K562 (cell line): Measurements from ENCODE around the gene USP20. TPM values are rescaled to one million over a fixed set of nuclear protein-coding genes. Genes with fewer than 3 reads are reported as not detected.
A peak's percentile ranks its signal among the peaks of the same experiment; 100 is the strongest.

Experiments used
- ASH1L ChIP-seq: fragments of 450-650 bp; IDR thresholded peaks from 2 replicates; pipeline ENCODE4 v1.6.1; 2018; ENCODE audit warnings: borderline replicate concordance, mild to moderate bottlenecking, low read depth; ENCODE audit not compliant: partially characterized antibody
- CBFA2T2 ChIP-seq: fragments of 450-650 bp; conservative IDR thresholded peaks from 2 replicates; pipeline ENCODE4 v1.6.1; 2017; ENCODE audit warnings: mild to moderate bottlenecking
- NUFIP1 ChIP-seq: fragments of 450-650 bp; IDR thresholded peaks from 2 replicates; pipeline ENCODE4 v1.6.1; 2018; ENCODE audit not compliant: partially characterized antibody
- POLR3A ChIP-seq: IDR thresholded peaks from 2 replicates; pipeline ENCODE4 v1.6.1; 2011; ENCODE audit warnings: borderline replicate concordance, mild to moderate bottlenecking, moderate library complexity; ENCODE audit not compliant: insufficient read length, insufficient read depth; ENCODE audit errors: extremely low read depth
- TAF1 ChIP-seq: IDR thresholded peaks from 2 replicates; pipeline ENCODE4 v1.6.1; 2011; ENCODE audit warnings: mild to moderate bottlenecking, low read length, moderate library complexity; ENCODE audit not compliant: insufficient read depth, control insufficient read depth, severe bottlenecking; ENCODE audit errors: extremely low read depth
- ZNF174 ChIP-seq: fragments of 250-450 bp; sonication (Bioruptor Pico); IDR thresholded peaks from 2 replicates; pipeline ENCODE4 v1.4.0; 2020; ENCODE audit warnings: mild to moderate bottlenecking
- ZNF282 ChIP-seq: sonication (generic); formaldehyde crosslinking; IDR thresholded peaks from 2 replicates; pipeline ENCODE4 v1.8.1; 2023; ENCODE audit warnings: missing genetic modification reagents
- ZNF583 ChIP-seq: fragments of 250-450 bp; sonication (Bioruptor Pico); IDR thresholded peaks from 2 replicates; pipeline ENCODE4 v1.4.0; 2020
- ZNF764 ChIP-seq: fragments of 250-450 bp; sonication (Bioruptor Pico); IDR thresholded peaks from 2 replicates; pipeline ENCODE4 v1.4.0; 2020; ENCODE audit warnings: low read depth, mild to moderate bottlenecking, moderate library complexity
- polyA plus RNA-seq, 8 experiments: library from polyadenylated mRNA; depleted of rRNA in 4 of 8; stranded (reverse) in 5 of 8; unstranded in 3 of 8; fragments of >200 nt; fragmentation: Nextera tagmentation in 2 of 8; fragmentation: Illumina TruSeq in 1 of 8; extraction: Ambion mirVana in 2 of 8; extraction: Trizol in 1 of 8; gene quantifications; 2 replicates each; pipeline versions ENCODE4 v1.2.1 to v1.2.3, GENCODE V29; 2011 to 2014; ENCODE audit warnings: inconsistent platforms in 1 of 8, missing spikeins in 1 of 8
- total RNA-seq, 7 experiments: library from RNA; depleted of rRNA in 6 of 7; stranded (reverse); fragments of >200 nt in 6 of 7; fragmentation: Illumina TruSeq in 2 of 7; extraction: Trizol in 2 of 7; gene quantifications; 2 replicates each; pipeline versions ENCODE4 v1.2.1 to v1.2.3, GENCODE V29; 2011 to 2021; ENCODE audit warnings: low replicate concordance in 1 of 7
- TF ChIP-seq, protein P1 (sequence below): fragments of 200-600 bp; sonication (generic); IDR thresholded peaks from one replicate; pipeline ENCODE4 v1.6.1; 2012; ENCODE audit warnings: mild to moderate bottlenecking, low read depth, low read length, inconsistent platforms
- TF ChIP-seq, protein P2 (sequence below): fragments of 450-650 bp; IDR thresholded peaks from 2 replicates; pipeline ENCODE4 v1.6.1; 2017; ENCODE audit warnings: antibody characterized with exemption, mild to moderate bottlenecking
- TF ChIP-seq, protein P3 (sequence below): fragments of 450-650 bp; formaldehyde crosslinking; conservative IDR thresholded peaks from 2 replicates; pipeline ENCODE4 v1.4.0; 2022; ENCODE audit warnings: mild to moderate bottlenecking, missing genetic modification characterization

The USP20 gene
- total and polyA plus RNA-seq, 9 of the 15 experiments (the other 6 are each of a cell fraction or from before 2014, with no cell fraction given): 1.9 to 136 (median 49.1) TPM

DNA sequence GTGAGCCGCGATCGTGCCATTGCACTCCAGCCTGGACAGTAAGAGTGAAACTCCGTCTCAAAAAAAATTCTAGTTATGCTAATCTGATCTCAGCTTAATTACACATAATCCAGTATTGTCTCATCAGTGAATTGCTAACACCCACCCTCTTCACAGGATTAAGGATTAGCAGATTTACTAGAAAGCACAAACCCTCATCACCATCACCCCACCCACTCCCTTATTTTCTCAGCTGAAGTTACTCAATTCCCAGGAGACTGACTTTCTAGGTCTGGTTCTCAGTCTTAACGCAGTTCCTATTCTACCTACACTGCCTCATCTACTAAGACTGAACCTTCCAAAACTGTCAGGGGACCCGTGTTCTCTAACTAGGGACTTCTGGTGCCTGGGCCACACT lies 23.3 kb upstream of the USP20 start (continued):
- TF ChIP-seq ZNF583 (no peak), ZNF282 (no peak), ZNF764 (CRISPR knock-in tag) (no peak), ZNF174 (CRISPR knock-in tag) (no peak), TAF1 (no peak), CBFA2T2 (no peak), NUFIP1 (no peak), ASH1L (no peak), POLR3A (no peak)
- TF ChIP-seq, protein P1, sequence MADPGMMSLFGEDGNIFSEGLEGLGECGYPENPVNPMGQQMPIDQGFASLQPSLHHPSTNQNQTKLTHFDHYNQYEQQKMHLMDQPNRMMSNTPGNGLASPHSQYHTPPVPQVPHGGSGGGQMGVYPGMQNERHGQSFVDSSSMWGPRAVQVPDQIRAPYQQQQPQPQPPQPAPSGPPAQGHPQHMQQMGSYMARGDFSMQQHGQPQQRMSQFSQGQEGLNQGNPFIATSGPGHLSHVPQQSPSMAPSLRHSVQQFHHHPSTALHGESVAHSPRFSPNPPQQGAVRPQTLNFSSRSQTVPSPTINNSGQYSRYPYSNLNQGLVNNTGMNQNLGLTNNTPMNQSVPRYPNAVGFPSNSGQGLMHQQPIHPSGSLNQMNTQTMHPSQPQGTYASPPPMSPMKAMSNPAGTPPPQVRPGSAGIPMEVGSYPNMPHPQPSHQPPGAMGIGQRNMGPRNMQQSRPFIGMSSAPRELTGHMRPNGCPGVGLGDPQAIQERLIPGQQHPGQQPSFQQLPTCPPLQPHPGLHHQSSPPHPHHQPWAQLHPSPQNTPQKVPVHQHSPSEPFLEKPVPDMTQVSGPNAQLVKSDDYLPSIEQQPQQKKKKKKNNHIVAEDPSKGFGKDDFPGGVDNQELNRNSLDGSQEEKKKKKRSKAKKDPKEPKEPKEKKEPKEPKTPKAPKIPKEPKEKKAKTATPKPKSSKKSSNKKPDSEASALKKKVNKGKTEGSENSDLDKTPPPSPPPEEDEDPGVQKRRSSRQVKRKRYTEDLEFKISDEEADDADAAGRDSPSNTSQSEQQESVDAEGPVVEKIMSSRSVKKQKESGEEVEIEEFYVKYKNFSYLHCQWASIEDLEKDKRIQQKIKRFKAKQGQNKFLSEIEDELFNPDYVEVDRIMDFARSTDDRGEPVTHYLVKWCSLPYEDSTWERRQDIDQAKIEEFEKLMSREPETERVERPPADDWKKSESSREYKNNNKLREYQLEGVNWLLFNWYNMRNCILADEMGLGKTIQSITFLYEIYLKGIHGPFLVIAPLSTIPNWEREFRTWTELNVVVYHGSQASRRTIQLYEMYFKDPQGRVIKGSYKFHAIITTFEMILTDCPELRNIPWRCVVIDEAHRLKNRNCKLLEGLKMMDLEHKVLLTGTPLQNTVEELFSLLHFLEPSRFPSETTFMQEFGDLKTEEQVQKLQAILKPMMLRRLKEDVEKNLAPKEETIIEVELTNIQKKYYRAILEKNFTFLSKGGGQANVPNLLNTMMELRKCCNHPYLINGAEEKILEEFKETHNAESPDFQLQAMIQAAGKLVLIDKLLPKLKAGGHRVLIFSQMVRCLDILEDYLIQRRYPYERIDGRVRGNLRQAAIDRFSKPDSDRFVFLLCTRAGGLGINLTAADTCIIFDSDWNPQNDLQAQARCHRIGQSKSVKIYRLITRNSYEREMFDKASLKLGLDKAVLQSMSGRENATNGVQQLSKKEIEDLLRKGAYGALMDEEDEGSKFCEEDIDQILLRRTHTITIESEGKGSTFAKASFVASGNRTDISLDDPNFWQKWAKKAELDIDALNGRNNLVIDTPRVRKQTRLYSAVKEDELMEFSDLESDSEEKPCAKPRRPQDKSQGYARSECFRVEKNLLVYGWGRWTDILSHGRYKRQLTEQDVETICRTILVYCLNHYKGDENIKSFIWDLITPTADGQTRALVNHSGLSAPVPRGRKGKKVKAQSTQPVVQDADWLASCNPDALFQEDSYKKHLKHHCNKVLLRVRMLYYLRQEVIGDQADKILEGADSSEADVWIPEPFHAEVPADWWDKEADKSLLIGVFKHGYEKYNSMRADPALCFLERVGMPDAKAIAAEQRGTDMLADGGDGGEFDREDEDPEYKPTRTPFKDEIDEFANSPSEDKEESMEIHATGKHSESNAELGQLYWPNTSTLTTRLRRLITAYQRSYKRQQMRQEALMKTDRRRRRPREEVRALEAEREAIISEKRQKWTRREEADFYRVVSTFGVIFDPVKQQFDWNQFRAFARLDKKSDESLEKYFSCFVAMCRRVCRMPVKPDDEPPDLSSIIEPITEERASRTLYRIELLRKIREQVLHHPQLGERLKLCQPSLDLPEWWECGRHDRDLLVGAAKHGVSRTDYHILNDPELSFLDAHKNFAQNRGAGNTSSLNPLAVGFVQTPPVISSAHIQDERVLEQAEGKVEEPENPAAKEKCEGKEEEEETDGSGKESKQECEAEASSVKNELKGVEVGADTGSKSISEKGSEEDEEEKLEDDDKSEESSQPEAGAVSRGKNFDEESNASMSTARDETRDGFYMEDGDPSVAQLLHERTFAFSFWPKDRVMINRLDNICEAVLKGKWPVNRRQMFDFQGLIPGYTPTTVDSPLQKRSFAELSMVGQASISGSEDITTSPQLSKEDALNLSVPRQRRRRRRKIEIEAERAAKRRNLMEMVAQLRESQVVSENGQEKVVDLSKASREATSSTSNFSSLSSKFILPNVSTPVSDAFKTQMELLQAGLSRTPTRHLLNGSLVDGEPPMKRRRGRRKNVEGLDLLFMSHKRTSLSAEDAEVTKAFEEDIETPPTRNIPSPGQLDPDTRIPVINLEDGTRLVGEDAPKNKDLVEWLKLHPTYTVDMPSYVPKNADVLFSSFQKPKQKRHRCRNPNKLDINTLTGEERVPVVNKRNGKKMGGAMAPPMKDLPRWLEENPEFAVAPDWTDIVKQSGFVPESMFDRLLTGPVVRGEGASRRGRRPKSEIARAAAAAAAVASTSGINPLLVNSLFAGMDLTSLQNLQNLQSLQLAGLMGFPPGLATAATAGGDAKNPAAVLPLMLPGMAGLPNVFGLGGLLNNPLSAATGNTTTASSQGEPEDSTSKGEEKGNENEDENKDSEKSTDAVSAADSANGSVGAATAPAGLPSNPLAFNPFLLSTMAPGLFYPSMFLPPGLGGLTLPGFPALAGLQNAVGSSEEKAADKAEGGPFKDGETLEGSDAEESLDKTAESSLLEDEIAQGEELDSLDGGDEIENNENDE: no peak
- TF ChIP-seq, protein P2, sequence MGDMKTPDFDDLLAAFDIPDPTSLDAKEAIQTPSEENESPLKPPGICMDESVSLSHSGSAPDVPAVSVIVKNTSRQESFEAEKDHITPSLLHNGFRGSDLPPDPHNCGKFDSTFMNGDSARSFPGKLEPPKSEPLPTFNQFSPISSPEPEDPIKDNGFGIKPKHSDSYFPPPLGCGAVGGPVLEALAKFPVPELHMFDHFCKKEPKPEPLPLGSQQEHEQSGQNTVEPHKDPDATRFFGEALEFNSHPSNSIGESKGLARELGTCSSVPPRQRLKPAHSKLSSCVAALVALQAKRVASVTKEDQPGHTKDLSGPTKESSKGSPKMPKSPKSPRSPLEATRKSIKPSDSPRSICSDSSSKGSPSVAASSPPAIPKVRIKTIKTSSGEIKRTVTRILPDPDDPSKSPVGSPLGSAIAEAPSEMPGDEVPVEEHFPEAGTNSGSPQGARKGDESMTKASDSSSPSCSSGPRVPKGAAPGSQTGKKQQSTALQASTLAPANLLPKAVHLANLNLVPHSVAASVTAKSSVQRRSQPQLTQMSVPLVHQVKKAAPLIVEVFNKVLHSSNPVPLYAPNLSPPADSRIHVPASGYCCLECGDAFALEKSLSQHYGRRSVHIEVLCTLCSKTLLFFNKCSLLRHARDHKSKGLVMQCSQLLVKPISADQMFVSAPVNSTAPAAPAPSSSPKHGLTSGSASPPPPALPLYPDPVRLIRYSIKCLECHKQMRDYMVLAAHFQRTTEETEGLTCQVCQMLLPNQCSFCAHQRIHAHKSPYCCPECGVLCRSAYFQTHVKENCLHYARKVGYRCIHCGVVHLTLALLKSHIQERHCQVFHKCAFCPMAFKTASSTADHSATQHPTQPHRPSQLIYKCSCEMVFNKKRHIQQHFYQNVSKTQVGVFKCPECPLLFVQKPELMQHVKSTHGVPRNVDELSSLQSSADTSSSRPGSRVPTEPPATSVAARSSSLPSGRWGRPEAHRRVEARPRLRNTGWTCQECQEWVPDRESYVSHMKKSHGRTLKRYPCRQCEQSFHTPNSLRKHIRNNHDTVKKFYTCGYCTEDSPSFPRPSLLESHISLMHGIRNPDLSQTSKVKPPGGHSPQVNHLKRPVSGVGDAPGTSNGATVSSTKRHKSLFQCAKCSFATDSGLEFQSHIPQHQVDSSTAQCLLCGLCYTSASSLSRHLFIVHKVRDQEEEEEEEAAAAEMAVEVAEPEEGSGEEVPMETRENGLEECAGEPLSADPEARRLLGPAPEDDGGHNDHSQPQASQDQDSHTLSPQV: no peak
- TF ChIP-seq, protein P3, sequence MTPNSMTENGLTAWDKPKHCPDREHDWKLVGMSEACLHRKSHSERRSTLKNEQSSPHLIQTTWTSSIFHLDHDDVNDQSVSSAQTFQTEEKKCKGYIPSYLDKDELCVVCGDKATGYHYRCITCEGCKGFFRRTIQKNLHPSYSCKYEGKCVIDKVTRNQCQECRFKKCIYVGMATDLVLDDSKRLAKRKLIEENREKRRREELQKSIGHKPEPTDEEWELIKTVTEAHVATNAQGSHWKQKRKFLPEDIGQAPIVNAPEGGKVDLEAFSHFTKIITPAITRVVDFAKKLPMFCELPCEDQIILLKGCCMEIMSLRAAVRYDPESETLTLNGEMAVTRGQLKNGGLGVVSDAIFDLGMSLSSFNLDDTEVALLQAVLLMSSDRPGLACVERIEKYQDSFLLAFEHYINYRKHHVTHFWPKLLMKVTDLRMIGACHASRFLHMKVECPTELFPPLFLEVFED (CRISPR knock-in tag): 0 out of 2 replicates have a peak, but pooled peaks have one; percentile 6
